Adipocyte (in vitro differentiated cells): Measurements from ENCODE around the gene TMF1.

Experiments
- DNase-seq: peaks from one replicate; pipeline ENCODE4 v3.0.0-alpha.2; 2015; ENCODE audit warnings: low read depth
- H3K27me3 ChIP-seq: replicated peaks from 2 replicates; pipeline ENCODE4 v1.7.0; 2013; ENCODE audit warnings: mild to moderate bottlenecking, low read length, moderate library complexity; ENCODE audit not compliant: control insufficient read depth, insufficient read depth
- H3K36me3 ChIP-seq: 2 replicates; pipeline ENCODE4 v1.7.0; 2013; ENCODE audit warnings: low read length, mild to moderate bottlenecking, moderate library complexity; ENCODE audit not compliant: control insufficient read depth, insufficient read depth, severe bottlenecking
- H3K4me1 ChIP-seq: 2 replicates; pipeline ENCODE4 v1.7.0; 2013; ENCODE audit warnings: mild to moderate bottlenecking, low read length, moderate library complexity; ENCODE audit not compliant: control insufficient read depth, insufficient read depth
- H3K4me3 ChIP-seq: 2 replicates; pipeline ENCODE4 v1.7.0; 2013; ENCODE audit warnings: mild to moderate bottlenecking, low read length, moderate library complexity
- H3K9ac ChIP-seq: 2 replicates; pipeline ENCODE4 v1.7.0; 2013; ENCODE audit warnings: mild to moderate bottlenecking, low read length, moderate library complexity
- H3K9me3 ChIP-seq: 2 replicates; pipeline ENCODE4 v1.7.0; 2013; ENCODE audit warnings: mild to moderate bottlenecking, low read length, moderate library complexity; ENCODE audit not compliant: control insufficient read depth

TMF1 gene

GRCh38 chr3:69072928-69073327 lies 20.8 kb upstream of the TMF1 start:
- DNase-seq, result no peak
- no peak overlapping the region for H3K9ac ChIP-seq
- H3K9me3 ChIP-seq, result no peaks in the 10 kb centered on the region
- peaks cover 10% of the 10 kb centered on the region for H3K4me1 ChIP-seq
- H3K36me3 ChIP-seq, result peaks cover 39% of the 10 kb centered on the region
- no peak overlapping the region for H3K4me3 ChIP-seq
- no peaks in the 10 kb centered on the region for H3K27me3 ChIP-seq

- Histone ChIP-seq H3K9me3 (no peaks in the 10 kb centered on the region), H3K36me3 (peaks cover 46% of the 10 kb centered on the region), H3K4me3 (no peak overlapping the region), H3K27me3 (no peaks in the 10 kb centered on the region), H3K4me1 (peaks cover 10% of the 10 kb centered on the region), H3K9ac (no peak overlapping the region)
- no peak for DNase-seq
Observed at GRCh38 chr3:69066121-69066520, 14.0 kb upstream of the TMF1 start.

GRCh38 chr3:69065318-69065964 lies 13.3 kb upstream of the TMF1 start:
- peaks cover 46% of the 10 kb centered on the region for H3K36me3 ChIP-seq

GRCh38 chr3:69063636-69064035 lies 11.5 kb upstream of the TMF1 start:
- DNase-seq, result no peak
- Histone ChIP-seq H3K4me3 (no peak overlapping the region), H3K9me3 (no peaks in the 10 kb centered on the region), H3K36me3 (peaks cover 61% of the 10 kb centered on the region), H3K9ac (no peak overlapping the region), H3K27me3 (no peaks in the 10 kb centered on the region), H3K4me1 (peaks cover 5% of the 10 kb centered on the region)

More at GRCh38 chr3:69065318-69065964, 13.3 kb upstream of the TMF1 start:
- Histone ChIP-seq H3K9ac (no peak overlapping the region), H3K27me3 (no peaks in the 10 kb centered on the region), H3K4me3 (no peak overlapping the region), H3K9me3 (no peaks in the 10 kb centered on the region), H3K4me1 (peaks cover 10% of the 10 kb centered on the region)
- no peak for DNase-seq

GRCh38 chr3:69059688-69060087 lies 7.6 kb upstream of the TMF1 start:
- no peaks in the 10 kb centered on the region for H3K9me3 ChIP-seq
- no peaks in the 10 kb centered on the region for H3K27me3 ChIP-seq
- no peak for DNase-seq
- H3K4me1 ChIP-seq, result peaks cover 5% of the 10 kb centered on the region
- no peak overlapping the region for H3K4me3 ChIP-seq
- H3K36me3 ChIP-seq, result peaks cover 82% of the 10 kb centered on the region
- no peak overlapping the region for H3K9ac ChIP-seq

- no peaks in the 10 kb centered on the region for H3K27me3 ChIP-seq
- DNase-seq, result no peak
- H3K9ac ChIP-seq, result no peak overlapping the region
- H3K36me3 ChIP-seq, result peaks cover 89% of the 10 kb centered on the region
- no peaks in the 10 kb centered on the region for H3K9me3 ChIP-seq
- no peak overlapping the region for H3K4me3 ChIP-seq
- no peaks in the 10 kb centered on the region for H3K4me1 ChIP-seq
Observed at GRCh38 chr3:69058947-69059224, 6.8 kb upstream of the TMF1 start.

- H3K4me1 ChIP-seq, result no peaks in the 10 kb centered on the region
Observed at GRCh38 chr3:69058180-69058946, 6.2 kb upstream of the TMF1 start.

GRCh38 chr3:69052472-69052898 lies 352 bp upstream of the TMF1 start:
- H3K9ac ChIP-seq, result peak overlapping the region; percentile 97
- H3K4me3 ChIP-seq, result peak overlapping the region; percentile 94
- no peaks in the 10 kb centered on the region for H3K9me3 ChIP-seq
- DNase-seq, result no peak
- H3K36me3 ChIP-seq, result peaks cover 50% of the 10 kb centered on the region
- H3K27me3 ChIP-seq, result no peaks in the 10 kb centered on the region
- peaks cover 20% of the 10 kb centered on the region for H3K4me1 ChIP-seq

More at GRCh38 chr3:69058180-69058946, 6.2 kb upstream of the TMF1 start:
- Histone ChIP-seq H3K27me3 (no peaks in the 10 kb centered on the region), H3K4me3 (no peak overlapping the region), H3K9me3 (no peaks in the 10 kb centered on the region), H3K9ac (no peak overlapping the region), H3K36me3 (peaks cover 94% of the 10 kb centered on the region)
- no peak for DNase-seq

GRCh38 chr3:69048990-69049389 lies 3.1 kb downstream of the TMF1 start:
- Histone ChIP-seq H3K9me3 (no peaks in the 10 kb centered on the region), H3K36me3 (peaks cover 45% of the 10 kb centered on the region)

GRCh38 chr3:69044608-69045007 lies 7.5 kb downstream of the TMF1 start:
- Histone ChIP-seq H3K4me3 (no peak overlapping the region), H3K9ac (no peak overlapping the region), H3K36me3 (peaks cover 78% of the 10 kb centered on the region), H3K9me3 (no peaks in the 10 kb centered on the region), H3K27me3 (no peaks in the 10 kb centered on the region), H3K4me1 (peaks cover 25% of the 10 kb centered on the region)
- peak; percentile 56 for DNase-seq

More at GRCh38 chr3:69048990-69049389, 3.1 kb downstream of the TMF1 start:
- Histone ChIP-seq H3K9ac (peak overlapping the region; percentile 16), H3K4me3 (no peak overlapping the region), H3K27me3 (no peaks in the 10 kb centered on the region), H3K4me1 (peaks cover 38% of the 10 kb centered on the region)
- no peak for DNase-seq

GRCh38 chr3:69033470-69033869 lies 18.7 kb downstream of the TMF1 start:
- Histone ChIP-seq H3K4me1 (peaks cover 6% of the 10 kb centered on the region), H3K9me3 (no peaks in the 10 kb centered on the region), H3K4me3 (no peak overlapping the region), H3K27me3 (no peaks in the 10 kb centered on the region), H3K9ac (no peak overlapping the region), H3K36me3 (peaks cover 97% of the 10 kb centered on the region)
- peak; percentile 53 for DNase-seq
